GM21381 (cell line): Measurements from ENCODE around the gene KCNQ1.

Experiments used
- ATAC-seq: cut with Tn5 transposase; IDR thresholded peaks from one replicate; pipeline ENCODE4 v1.9.1; 2021; ENCODE audit warnings: mild to moderate bottlenecking, moderate library complexity; ENCODE audit not compliant: unreplicated experiment

The KCNQ1 gene

DNA sequence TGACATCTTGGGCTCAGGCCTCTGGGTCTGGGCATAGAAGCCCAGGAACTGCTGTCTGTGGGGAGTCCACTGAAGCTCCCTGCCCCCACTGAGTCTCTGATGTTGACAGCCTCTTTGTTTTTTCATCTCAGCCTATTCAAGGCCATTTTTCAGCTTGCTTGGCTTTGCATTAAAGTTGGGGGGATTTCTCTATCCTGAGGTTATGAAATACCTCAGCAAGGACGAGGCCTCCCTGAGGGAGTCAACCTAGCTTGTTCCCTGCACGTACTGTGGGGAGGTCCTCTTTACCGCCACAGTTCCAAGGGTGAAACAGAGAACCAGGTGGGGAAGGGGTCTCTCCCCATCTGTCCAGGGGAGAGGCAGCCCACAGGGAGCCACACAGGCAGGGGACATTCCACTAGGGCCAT lies 246.6 kb downstream of the KCNQ1 start:
- no peak for ATAC-seq

DNA sequence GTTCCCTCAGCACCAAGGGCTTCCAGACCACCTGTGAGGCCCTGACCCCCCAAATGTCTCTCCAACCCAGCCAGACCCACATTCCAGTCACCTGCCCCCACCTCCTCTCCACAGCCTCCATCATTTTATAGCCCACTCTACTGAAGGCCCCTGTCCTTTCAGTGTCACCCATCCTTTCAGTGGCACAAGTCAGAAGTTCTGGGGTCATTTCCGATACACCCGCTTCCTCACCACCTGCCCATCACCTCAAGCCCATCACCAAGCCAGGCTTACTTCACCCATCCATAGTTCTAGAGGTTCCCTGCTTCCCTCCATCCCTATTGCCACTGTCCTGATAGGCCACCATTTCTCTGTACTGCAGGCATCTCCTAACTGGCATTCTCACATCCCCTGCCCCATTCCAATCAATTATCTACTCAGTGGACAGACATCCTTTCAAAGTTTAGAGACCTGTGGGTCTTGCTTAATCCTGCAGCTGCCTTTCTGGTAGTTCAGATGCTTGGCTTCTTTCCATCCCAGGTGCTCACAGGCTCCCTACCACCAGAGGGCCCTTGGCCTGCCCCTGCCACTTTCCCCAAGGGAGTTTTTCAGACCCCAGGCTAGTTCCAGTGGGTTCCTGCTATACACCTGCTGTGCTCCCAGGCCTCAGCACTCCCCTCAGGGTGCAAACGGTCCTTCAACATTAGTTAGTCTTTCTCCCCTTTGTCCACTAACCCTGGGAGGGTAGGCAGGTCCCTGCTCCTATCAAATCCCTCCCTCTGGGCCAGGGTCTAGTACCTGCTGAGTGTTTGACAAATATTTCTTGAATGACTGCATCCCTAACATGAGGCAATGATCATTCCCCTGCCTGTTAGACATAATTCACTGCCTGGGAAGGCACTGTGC lies 247.4 kb downstream of the KCNQ1 start:
- no peak for ATAC-seq

GRCh38 chr11:2693271-2694261 lies 248.8 kb downstream of the KCNQ1 start:
- no peak for ATAC-seq

DNA sequence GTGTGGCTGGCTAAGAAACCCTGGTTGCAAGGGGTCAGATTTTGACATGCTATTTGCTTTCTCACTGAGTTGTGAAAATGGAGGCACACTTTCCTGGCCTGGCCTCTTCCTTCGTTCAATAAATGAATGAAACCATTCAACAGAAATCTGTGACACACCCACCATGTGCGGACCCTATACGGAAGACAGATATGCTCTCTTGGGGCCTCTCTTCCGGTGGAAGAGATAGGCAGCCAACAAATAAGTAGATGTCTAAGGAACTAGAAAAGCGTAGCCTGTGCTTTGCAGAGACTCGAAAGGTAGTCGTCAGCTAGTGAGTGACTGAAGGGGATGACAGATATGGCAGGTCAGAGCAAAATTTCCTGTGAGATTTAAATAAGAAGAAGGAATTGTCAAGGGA lies 249.7 kb downstream of the KCNQ1 start:
- no peak for ATAC-seq

GRCh38 chr11:2694995-2695939 lies 250.5 kb downstream of the KCNQ1 start:
- ATAC-seq: no peak

GRCh38 chr11:2696455-2696854 lies 251.6 kb downstream of the KCNQ1 start:
- no peak for ATAC-seq

DNA sequence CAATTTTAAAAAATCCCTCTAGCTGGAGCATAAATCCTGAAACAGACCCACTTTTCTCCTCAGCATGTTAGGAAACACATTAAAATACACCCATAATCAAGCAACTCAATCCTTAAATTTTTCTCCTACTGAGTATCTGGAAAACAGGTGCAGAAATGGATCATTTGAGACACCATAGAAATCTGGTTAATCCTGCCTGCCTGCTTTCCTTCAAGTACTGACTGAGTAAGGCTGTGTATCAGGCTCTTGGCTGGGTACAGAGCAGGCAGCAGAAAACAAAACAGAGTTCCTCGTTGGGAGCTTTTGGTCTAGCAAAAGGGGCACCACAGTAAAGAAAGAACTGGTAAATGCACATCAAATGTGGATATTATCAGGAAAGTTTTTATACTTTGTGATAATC lies 253.1 kb downstream of the KCNQ1 start:
- no peak for ATAC-seq

- no peak for ATAC-seq
Measured at GRCh38 chr11:2698386-2699184, 253.8 kb downstream of the KCNQ1 start.

GRCh38 chr11:2699185-2699530 lies 254.3 kb downstream of the KCNQ1 start:
- ATAC-seq: no peak

GRCh38 chr11:2699531-2700414 lies 255.0 kb downstream of the KCNQ1 start, which contains the start of gene KCNQ1OT1:
Gene KCNQ1OT1, minus strand, starts transcription at chr11:2699994.
- peak; percentile 89 for ATAC-seq

DNA sequence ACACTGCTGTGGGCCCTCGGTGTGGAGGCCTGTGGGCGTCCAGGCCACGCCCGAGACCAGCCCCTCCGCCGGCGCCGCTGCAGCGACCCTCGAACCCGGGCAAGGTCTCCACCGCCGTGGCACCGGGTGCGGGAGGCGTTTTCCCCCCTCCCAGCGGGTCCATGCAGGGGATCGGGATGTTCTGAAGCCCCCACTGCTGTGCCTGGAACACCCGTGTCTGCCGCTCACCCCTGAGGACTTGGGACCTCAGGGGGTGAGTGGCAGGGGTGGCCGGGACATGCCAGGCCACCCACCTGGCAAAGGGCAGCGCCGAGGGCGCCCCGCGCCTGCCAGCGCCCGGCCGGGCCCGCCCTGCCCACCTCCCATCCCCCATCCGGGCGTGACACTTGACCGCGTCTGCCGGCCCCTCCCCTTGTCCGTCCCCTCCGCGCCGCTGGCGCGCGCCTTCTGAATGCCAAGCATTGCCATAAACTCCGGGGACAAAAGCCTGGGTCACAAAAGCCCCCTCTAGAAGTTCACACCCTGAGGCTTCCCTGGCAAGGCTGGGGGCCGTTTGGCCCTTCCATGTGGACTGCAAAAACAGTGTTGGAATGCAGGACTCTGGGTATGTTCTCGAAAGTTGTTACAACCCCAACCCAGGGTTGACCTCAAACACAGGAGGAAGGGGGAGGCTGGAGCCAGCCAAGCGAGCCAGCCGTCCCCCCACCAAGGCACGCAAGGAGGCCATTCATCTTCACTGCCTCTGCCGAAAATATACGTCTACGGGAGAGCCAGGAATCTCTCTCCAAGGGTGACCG lies 255.8 kb downstream of the KCNQ1 start:
- no peak for ATAC-seq

- no peak for ATAC-seq
Measured at GRCh38 chr11:2701230-2701629, 256.4 kb downstream of the KCNQ1 start.

DNA sequence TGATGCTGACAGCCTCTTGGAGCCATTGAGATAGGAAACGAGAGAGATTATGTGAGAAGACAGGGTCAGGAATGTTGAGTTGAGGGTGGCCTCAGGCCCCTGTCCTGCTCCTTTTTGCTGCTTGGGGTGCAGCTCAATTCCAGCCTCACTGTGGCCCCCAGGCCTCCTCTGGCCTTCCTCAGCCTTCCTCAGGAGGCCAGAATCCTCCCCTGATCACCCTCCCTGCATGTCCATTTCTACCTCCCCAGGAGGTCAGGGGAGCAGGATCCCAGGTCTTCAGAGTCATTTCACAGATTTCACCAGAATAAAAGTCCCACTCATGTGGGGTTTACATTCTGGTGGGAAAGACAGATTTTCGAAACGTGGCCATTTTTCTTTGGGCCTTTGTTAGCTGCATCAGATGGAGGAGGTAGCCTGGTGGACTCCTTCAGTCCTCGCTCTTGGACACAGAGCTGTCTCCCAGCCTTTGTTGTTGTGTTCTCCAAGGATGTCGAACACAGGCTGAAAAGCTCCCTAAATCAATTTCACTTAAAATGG lies 257.2 kb downstream of the KCNQ1 start:
- ATAC-seq: no peak

DNA sequence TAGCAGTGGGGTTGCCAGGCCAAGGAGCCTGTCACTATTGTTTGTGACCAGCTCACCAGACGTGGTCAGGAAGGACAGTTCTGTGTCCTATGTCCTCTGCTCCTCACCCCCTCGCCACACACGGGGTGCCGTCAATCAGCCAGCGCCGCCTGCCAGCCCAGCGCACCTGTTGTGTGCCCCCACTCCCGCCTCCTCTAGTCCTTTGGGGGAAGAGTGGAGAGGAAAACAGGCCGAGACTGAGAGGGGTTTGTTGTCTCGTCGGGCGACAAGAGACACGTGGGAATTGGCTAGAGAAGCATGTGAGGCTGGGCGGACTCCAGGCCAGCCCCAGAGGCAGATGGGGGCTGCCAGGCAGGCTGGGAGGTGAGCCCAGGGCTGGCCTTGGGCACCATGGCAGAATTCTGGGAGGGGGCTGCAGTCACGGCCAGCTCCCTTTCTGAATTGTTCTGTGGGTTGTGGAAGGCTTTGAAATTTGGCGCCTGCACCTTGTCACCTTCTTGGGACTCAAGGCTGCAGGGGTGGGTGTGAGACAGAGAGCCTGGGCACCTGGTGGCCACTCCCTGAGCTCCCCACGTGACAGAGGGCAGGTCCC lies 258.1 kb downstream of the KCNQ1 start:
- ATAC-seq: no peak

DNA sequence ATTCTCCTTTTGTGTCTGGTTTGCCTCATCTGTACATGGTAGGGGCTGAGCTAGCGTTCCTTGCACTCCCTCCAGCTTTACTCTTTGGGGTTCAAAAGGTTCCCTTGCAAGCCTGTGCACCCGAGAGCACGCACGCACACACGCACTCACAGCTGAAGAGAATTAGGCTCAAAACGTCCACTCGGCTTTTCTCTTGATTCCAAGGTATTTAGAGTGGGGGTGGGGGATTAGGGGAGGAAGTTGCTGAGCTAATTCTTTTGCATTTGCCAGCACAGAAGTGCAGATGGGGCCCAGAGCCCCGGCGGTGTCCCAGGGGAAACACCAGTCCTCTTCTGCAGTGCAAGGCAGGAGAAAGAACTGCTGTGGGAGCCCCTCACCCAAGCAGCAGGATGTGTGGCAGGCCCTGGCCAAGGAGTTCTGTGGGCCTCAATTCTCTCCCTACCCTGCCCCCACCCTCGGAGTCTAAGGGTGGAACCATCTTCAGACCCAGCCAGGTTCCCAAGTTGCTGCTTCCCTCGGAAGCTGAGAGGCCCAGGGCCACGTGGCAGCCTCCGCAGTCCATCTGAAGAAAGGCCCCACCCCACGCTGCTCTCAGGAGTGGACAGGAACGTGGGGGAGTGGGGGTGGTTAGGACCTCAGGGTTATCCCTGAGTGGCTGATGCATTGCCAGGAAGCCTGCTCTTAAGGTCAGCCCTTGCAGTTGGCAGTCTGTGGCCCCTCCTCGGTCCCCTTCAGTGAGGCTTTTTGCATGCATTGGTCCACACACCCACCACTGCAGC lies 258.7 kb downstream of the KCNQ1 start:
- no peak for ATAC-seq

GRCh38 chr11:2704356-2704755 lies 259.5 kb downstream of the KCNQ1 start:
- ATAC-seq: no peak
